HG02840 (cell line): ENCODE measurements around the gene CAMP.
"Not testable (repeated sequence)": the region's sequence is repeated elsewhere in the genome, so short reads cannot be mapped to it uniquely, and the experiment has no call there.

Source experiments
- ATAC-seq: cut with Tn5 transposase; IDR thresholded peaks from one replicate; pipeline ENCODE4 v1.9.1; 2021; ENCODE audit warnings: mild to moderate bottlenecking, moderate library complexity, moderate number of reproducible peaks; ENCODE audit not compliant: unreplicated experiment, low FRiP score

CAMP gene

DNA sequence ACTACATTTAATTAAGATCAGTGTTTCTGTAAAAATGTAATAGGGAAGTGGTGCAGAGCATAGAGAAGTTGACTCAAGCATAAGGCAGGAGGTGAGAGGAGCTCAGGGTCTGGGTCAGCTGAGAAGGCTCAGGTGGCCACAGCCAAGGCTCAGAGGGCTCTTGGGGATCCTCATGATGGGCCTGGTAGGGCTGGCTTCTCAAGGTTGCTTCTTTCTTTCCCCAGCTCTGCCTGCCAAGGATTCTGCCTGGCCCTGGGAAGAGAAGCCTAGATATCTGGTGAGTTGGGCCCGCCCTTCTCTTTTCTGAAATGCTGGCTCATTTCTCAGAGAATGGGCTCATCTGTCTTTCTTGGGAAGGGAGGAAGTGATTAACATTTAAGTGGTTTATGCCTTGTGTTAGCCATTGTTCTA is 24.1 kb downstream of the CAMP start:
- ATAC-seq, result no peak

DNA sequence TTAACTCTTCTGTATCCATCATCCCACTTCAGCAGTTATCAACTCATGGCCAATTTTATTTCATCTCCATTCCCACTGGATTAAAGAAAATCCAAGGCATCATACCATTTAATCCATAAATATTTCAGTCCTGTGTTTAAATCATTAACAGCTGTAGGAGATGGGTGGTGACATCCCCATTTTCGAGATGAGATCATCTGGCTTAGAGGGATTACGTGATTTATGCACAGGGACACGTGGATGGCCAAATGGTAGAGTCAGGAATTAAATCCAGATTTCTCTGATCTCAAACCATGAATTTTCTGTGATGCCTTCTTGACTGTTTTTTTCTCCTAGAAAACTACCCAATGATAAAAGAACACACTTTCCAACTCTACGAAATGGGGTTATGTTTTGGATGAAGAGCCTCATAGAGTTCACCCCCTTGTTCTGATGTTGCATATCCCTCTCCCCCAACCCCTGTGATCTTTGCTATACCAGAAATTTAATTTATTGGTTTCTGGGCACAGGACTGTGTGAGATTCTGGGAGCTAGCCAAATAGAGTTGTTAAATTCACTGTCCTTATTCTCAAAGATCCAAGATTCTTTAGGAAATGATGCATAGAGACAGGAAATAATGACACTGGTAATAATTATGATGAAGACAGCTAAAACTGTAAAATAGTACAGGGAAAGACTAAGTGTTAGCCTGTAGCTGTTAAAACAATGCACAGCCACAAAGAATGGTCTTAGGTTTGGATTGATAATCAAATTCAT is 25.0 kb downstream of the CAMP start:
- no peak for ATAC-seq

DNA sequence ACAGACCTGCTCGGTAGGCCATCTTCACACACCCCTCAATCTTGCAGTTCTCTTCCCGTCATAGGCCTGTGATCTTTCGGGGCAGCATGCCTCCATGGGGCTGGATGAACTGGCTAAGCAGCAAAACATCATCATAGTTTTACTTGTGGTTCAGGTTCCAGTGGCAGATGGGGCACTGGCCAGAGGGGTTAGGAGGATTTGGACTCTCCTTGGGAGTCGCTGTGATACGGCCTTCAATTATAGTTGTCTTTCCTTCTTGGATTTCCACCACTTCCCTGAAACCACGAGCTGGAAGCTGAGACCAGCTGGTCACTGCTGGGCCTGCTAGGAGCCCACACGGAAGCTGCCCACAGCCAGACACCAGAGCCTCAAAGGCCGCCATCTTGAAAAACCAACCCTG is 33.3 kb downstream of the CAMP start:
- ATAC-seq, result no peak

DNA sequence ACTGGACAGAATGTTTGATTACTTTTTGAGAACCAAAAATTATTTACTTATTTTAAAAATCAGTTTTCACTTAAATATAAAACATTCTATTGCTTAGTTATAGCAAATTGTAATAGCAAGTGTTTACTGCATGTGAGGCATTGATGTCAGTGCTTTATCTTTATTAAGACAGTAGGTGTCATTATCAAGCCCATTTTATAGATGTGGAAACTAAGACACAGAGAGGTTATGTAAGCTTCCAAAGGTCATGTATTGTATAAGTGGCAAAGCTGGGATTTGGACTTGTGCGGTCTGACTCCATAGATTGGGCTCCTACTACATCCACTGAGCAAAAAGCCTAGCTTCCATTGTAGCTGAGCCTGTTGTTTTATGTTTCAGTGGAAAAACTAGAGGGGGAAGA is 35.2 kb downstream of the CAMP start:
- ATAC-seq, result no peak

DNA sequence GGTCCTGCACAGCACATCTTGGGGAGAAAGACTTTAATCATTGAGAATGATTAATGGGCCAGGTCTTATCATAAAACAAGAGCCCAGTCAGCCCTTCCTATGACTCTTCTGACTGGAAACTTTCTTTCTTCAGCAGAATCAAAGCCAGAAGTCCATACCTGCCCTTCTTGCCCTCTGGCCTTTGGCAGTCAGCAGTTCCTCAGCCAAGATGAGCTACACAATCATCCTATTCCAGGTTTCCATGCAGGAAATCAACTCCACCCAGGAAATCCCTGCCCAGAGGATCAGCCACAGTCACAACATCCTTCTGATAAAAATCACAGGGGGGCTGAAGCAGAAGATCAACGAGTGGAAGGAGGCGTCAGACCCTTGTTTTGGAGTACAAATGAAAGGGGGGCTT is 44.5 kb downstream of the CAMP start:
- ATAC-seq, result no peak

DNA sequence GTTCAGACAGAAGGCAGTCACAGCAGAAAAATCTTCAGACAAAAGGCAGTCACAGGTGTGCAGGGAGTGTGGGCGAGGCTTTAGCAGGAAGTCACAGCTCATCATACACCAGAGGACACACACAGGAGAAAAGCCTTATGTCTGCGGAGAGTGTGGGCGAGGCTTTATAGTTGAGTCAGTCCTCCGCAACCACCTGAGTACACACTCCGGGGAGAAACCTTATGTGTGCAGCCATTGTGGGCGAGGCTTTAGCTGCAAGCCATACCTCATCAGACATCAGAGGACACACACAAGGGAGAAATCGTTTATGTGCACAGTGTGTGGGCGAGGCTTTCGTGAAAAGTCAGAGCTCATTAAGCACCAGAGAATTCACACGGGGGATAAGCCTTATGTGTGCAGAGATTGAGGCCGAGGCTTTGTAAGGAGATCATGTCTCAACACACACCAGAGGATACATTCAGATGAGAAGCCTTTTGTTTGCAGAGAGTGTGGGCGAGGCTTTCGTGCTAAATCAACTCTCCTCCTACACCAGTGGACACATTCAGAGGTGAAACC is 45.2 kb downstream of the CAMP start:
- no peak for ATAC-seq

DNA sequence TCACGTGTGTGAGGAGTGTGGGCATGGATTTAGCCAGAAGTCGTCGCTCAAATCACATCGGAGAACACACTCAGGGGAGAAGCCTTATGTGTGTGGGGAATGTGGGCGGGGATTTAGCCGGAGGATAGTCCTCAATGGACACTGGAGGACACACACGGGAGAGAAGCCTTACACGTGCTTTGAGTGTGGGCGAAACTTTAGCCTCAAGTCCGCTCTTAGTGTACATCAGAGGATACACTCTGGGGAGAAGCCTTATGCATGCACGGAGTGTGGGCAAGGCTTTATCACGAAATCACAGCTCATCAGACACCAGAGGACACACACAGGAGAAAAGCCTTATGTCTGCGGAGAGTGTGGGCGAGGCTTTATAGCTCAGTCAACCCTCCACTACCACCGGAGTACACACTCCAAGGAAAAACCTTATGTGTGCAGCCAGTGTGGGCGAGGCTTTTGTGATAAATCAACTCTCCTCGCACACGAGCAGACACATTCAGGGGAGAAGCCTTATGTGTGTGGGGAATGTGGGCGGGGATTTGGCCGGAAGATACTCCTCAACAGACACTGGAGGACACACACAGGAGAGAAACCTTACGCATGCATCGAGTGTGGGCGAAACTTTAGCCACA is 45.8 kb downstream of the CAMP start:
- ATAC-seq, result no peak

DNA sequence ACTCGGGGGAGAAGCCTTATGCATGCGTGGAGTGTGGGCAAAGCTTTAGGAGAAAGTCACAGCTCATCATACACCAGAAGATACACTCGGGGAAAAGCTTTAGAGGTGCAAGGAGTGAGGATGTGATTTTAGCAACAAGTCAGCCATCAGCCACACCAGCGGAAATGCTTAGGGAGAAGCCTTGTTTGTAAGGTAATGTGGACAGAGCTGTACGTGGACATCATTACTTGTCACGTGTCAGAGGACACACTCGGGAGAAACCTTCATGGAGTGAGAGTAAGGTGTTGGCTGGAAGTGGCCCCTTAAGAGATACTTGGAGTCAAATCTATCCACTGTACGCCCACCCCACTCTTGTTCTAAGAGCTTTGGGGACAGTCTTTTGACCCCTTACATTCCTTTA is 46.3 kb downstream of the CAMP start:
- ATAC-seq, result no peak

DNA sequence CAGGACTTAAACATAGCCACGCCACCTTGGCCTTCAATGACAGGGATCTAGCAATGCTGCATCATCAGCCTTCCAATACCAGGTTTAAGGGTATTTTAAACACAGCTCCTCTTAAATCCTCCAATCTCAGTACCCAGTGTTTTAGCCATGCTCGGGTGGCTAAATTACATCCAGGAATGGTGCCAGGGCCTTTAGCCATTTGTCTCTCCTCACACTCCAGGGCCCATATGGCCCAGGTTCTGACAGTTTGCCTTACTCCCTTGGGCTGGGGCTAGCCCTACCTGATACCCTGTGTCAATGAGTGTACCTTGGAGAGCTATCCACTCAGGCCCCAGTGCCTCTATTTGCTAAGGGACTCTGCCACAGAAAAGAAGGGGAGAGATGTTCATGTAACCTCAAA is 47.0 kb downstream of the CAMP start:
- no peak for ATAC-seq

DNA sequence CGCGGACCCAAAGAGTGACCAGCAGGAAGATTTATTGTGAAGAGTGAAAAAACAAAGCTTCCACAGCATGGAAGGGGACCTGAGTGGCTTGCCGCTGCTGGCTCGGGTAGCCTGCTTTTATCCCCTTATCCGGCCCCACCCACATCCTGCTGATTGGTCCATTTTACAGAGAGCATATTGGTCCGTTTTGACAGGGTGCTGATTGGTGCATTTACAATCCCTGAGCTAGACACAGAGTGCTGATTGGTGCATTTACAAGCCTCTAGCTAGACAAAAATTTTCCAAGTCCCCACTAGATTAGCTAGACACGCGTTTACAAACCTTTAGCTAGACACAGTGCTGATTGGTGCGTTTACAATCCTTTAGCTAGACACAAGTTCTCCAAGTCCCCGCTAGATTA is 47.9 kb downstream of the CAMP start:
- not testable (repeated sequence) for ATAC-seq

DNA sequence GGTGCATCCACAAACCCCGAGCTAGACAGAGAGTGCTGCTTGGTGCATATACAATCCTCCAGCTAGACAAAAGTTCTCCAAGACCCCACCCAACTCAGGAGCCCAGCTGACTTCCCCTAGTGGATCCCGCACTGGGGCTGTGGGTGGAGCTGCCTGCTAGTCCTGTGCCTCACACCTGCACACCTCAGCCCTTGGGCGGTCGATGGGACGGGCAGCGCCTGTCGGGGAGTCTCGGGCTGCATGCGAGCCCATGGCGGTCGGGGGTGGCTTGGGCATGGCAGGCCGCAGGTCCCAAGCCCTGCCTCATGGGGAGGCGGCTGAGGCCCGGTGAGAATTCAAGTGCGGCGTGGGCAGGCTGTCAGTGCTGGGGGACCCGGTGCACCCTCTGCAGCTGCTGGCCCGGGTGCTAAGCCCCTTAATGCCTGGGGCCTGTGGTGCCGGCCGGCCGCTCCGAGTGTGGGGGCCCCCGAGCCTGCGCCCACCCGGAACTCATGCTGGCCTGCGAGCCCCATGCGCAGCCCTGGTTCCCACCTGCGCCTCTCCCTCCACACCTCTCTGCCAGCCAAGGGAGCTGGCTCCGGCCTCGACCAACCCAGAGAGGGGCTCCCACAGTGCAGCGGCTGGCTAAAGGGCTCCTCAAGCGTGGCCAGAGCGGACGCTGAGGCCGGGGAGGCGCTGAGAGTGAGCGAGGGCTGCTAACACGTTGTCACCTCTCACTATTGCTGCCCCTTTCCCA is 48.6 kb downstream of the CAMP start:
- ATAC-seq, result no peak

DNA sequence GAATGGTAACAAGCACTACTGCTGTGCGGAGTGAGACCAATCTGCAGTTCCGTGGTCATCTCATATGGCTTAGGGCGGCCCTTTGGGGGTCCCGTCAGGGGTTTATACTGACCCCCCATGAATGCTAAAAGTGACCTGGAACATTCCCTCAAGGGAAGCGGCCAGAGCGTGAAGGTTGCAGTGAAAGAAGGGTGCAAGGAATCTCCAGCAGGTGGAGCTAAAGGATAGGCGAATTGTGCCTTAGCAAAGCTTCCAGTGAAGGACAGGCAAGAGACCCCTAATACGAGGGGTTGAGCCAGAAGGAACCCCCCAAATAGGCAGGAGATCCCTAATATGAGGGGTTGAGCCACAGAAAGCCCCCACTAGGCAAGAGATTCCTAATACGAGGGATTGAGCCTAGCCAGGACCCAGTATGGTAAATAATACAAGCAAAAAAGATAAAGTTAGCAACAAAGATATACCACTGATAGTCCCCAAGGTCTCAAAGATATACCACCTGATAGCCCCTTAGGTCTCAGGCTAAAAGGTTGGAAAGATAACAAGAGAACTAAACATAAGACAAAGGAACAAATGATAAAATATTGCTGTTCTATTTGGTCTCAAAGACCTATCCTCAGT is 50.4 kb downstream of the CAMP start:
- ATAC-seq, result no peak

DNA sequence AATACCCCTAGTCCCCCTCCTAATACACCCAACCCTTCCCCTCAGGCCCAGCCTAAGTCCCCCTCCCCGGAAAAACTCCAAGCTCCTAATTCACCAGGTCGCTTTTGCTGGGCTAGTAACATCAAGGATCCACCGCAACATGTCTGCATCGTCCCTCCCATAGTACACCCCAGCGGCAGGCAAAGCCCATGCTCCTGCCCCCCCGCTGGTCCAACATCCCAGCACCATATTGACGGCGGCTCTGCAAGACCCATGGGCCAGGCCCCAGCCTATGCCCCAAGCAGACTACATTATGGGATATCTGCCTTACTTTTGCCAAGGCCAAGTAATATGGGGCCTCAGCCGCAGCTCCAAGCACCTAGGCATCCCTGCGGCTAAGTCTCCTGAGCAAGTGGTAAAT is 51.2 kb downstream of the CAMP start:
- ATAC-seq, result no peak
